SK-N-SH (cell line): ENCODE results near the gene SPAAR. TPM values are rescaled to one million over a fixed set of nuclear protein-coding genes. Genes with fewer than 3 reads are reported as not detected.

Source experiments
- CTCF ChIA-PET: fragments of 300-600, 350-600 bp; formaldehyde crosslinking; extraction: SDS; loops from one replicate; lab custom pipeline; 2021; lab: Yijun Ruan, JAX
- POLR2A ChIA-PET: fragments of 350-600 bp; sonication (Branson Sonifier 250); formaldehyde crosslinking; extraction: SDS; loops from one replicate; lab custom pipeline; 2020; ENCODE audit warnings: antibody characterized with exemption, inconsistent platforms; lab: Yijun Ruan, JAX
- DNase-seq: peaks from one replicate; pipeline ENCODE4 v3.0.0; 2012
- H2AFZ ChIP-seq: fragments of 200-600 bp; sonication (generic); 2 replicates; pipeline ENCODE4 v1.8.1; 2016; ENCODE audit warnings: antibody characterized with exemption, mild to moderate bottlenecking, low read depth
- H3F3A ChIP-seq: fragments of 200-600 bp; sonication (generic); replicated peaks from 2 replicates; pipeline ENCODE3; 2016; ENCODE audit warnings: antibody characterized with exemption, mild to moderate bottlenecking; ENCODE audit not compliant: insufficient read depth
- H3K27ac ChIP-seq, 2 experiments: fragments of 200-500 bp in 1 of 2; fragments of 200-600 bp in 1 of 2; sonication (Bioruptor generic) in 1 of 2; sonication (generic), shearing (Covaris generic) in 1 of 2; 2 replicates each; pipeline versions ENCODE4 v1.5.1 to v1.6.1; 2014 to 2016; ENCODE audit warnings: low read depth in 2 of 2, inconsistent platforms in 1 of 2, low read length in 1 of 2, mild to moderate bottlenecking in 1 of 2, mixed read lengths in 1 of 2
- H3K27me3 ChIP-seq: fragments of 200-600 bp; sonication (generic), shearing (Covaris generic); 2 replicates; pipeline ENCODE4 v1.6.1; 2016; ENCODE audit warnings: mixed run types; ENCODE audit not compliant: insufficient read depth
- H3K36me3 ChIP-seq, 2 experiments: fragments of 200-500 bp in 1 of 2; fragments of 200-600 bp in 1 of 2; sonication (Bioruptor generic) in 1 of 2; sonication (generic) in 1 of 2; replicated peaks in 1 of 2; 2 replicates each; pipeline versions ENCODE3 to v1.5.1; 2014 to 2016; ENCODE audit warnings: low read length in 1 of 2, mild to moderate bottlenecking in 1 of 2; ENCODE audit not compliant: insufficient read depth in 2 of 2, control insufficient read depth in 1 of 2
- H3K4me1 ChIP-seq, 2 experiments: fragments of 200-500 bp in 1 of 2; fragments of 200-600 bp in 1 of 2; sonication (Bioruptor generic) in 1 of 2; sonication (generic), shearing (Covaris generic) in 1 of 2; 2 replicates each; pipeline versions ENCODE4 v1.5.1 to v1.6.1; 2014 to 2016; ENCODE audit warnings: low read depth in 1 of 2, low read length in 1 of 2, mixed run types in 1 of 2; ENCODE audit not compliant: insufficient read depth in 2 of 2, control insufficient read depth in 1 of 2
- H3K4me2 ChIP-seq: fragments of 200-600 bp; sonication (generic), shearing (Covaris generic); 2 replicates; pipeline ENCODE4 v1.6.1; 2017; ENCODE audit warnings: mixed run types
- H3K4me3 ChIP-seq, 2 experiments: fragments of 200-500 bp in 1 of 2; fragments of 200-600 bp in 1 of 2; sonication (Bioruptor generic) in 1 of 2; sonication (generic), shearing (Covaris generic) in 1 of 2; 2 replicates each; pipeline versions ENCODE4 v1.5.1 to v1.8.1; 2014 to 2016; ENCODE audit warnings: low read depth in 2 of 2, inconsistent platforms in 1 of 2, low read length in 1 of 2, mild to moderate bottlenecking in 1 of 2, mixed read lengths in 1 of 2, moderate library complexity in 1 of 2
- H3K79me2 ChIP-seq: fragments of 200-600 bp; sonication (generic); 2 replicates; pipeline ENCODE4 v1.8.1; 2017; ENCODE audit warnings: mild to moderate bottlenecking; ENCODE audit not compliant: insufficient read depth
- H3K9ac ChIP-seq: fragments of 200-600 bp; sonication (generic); 2 replicates; pipeline ENCODE4 v1.6.1; 2017; ENCODE audit warnings: mixed run types
- H3K9me2 ChIP-seq: fragments of 200-600 bp; sonication (generic); 2 replicates; pipeline ENCODE4 v1.6.1; 2017; ENCODE audit warnings: mixed run types
- H3K9me3 ChIP-seq: fragments of 200-600 bp; sonication (generic); 2 replicates; pipeline ENCODE4 v1.6.1; 2017; ENCODE audit warnings: mixed run types, mild to moderate bottlenecking, moderate library complexity
- H4K20me1 ChIP-seq: fragments of 200-600 bp; sonication (generic); 2 replicates; pipeline ENCODE4 v1.6.1; 2017; ENCODE audit warnings: mild to moderate bottlenecking, mixed run types; ENCODE audit not compliant: insufficient read depth
- ELF1 ChIP-seq: IDR thresholded peaks from 2 replicates; pipeline ENCODE4 v1.4.0; 2012
- EP300 ChIP-seq, 2 experiments: IDR thresholded peaks; 2 replicates each; pipeline versions ENCODE4 v1.4.0 to v1.6.1; 2012; ENCODE audit warnings: borderline replicate concordance in 1 of 2, low read depth in 1 of 2, low read length in 1 of 2
- GABPA ChIP-seq: IDR thresholded peaks from 2 replicates; pipeline ENCODE4 v1.4.0; 2012; ENCODE audit warnings: low read depth, mild to moderate bottlenecking
- JUND ChIP-seq: IDR thresholded peaks from 2 replicates; pipeline ENCODE4 v1.4.0; 2012
- MEF2A ChIP-seq: IDR thresholded peaks from 2 replicates; pipeline ENCODE4 v1.4.0; 2012; ENCODE audit warnings: low read depth, borderline replicate concordance
- NFIC ChIP-seq: IDR thresholded peaks from 2 replicates; pipeline ENCODE4 v1.4.0; 2012; ENCODE audit warnings: borderline replicate concordance
- NRF1 ChIP-seq: IDR thresholded peaks from 2 replicates; pipeline ENCODE4 v1.6.1; 2012; ENCODE audit warnings: low read depth, mild to moderate bottlenecking, low read length
- PBX3 ChIP-seq: IDR thresholded peaks from 2 replicates; pipeline ENCODE4; 2012
- RAD21 ChIP-seq: IDR thresholded peaks from 2 replicates; pipeline ENCODE4 v1.6.1; 2012; ENCODE audit warnings: mild to moderate bottlenecking, low read length
- RCOR1 ChIP-seq: fragments of 150-350 bp; IDR thresholded peaks from 2 replicates; pipeline ENCODE4 v1.6.1; 2017; ENCODE audit warnings: antibody characterized with exemption, low read length
- RFX5 ChIP-seq: IDR thresholded peaks from 2 replicates; pipeline ENCODE4 v1.6.1; 2012; ENCODE audit warnings: mild to moderate bottlenecking, improper control_type of control experiment, low read length
- TAF1 ChIP-seq: IDR thresholded peaks from 2 replicates; pipeline ENCODE4 v1.6.1; 2012; ENCODE audit warnings: low read depth, mild to moderate bottlenecking, low read length, moderate library complexity, borderline replicate concordance
- TCF12 ChIP-seq: IDR thresholded peaks from 2 replicates; pipeline ENCODE4 v1.4.0; 2012
- TEAD4 ChIP-seq: IDR thresholded peaks from 2 replicates; pipeline ENCODE4 v1.4.0; 2012; ENCODE audit warnings: mild to moderate bottlenecking, borderline replicate concordance; ENCODE audit not compliant: insufficient read depth
- YY1 ChIP-seq: IDR thresholded peaks from 2 replicates; pipeline ENCODE4 v1.4.0; 2012; ENCODE audit warnings: low read depth, mild to moderate bottlenecking
- ZBTB33 ChIP-seq: IDR thresholded peaks from 2 replicates; pipeline ENCODE4 v1.4.0; 2012; ENCODE audit warnings: low read depth, borderline replicate concordance
- WGBS: methylation state at CpG from one replicate; pipeline ENCODE4 v1.1.6; 2017; ENCODE audit warnings: low lambda C conversion rate; 5-methylcytosine and 5-hydroxymethylcytosine counted together
- polyA plus RNA-seq, 3 experiments: library from polyadenylated mRNA; depleted of rRNA; stranded (reverse); fragments of >200 nt; gene quantifications; 2 replicates each; pipeline ENCODE4 v1.2.3, GENCODE V29; 2012
- TF ChIP-seq, protein P1 (sequence below): IDR thresholded peaks from 2 replicates; pipeline ENCODE4 v1.6.1; 2012; ENCODE audit warnings: mild to moderate bottlenecking, low read depth, low read length, moderate library complexity
- TF ChIP-seq, protein P2 (sequence below): fragments of 200-600 bp; sonication (generic); IDR thresholded peaks from 2 replicates; pipeline ENCODE4 v1.6.1; 2017; ENCODE audit warnings: antibody characterized with exemption, mild to moderate bottlenecking, moderate library complexity

The SPAAR gene
- polyA plus RNA-seq, 1 of the 3 experiments (the other 2 are of a cell fraction) = 0.13 TPM

- TF ChIP-seq RAD21 = no peak
- no peak for TF ChIP-seq NFIC
- TF ChIP-seq, protein P1, sequence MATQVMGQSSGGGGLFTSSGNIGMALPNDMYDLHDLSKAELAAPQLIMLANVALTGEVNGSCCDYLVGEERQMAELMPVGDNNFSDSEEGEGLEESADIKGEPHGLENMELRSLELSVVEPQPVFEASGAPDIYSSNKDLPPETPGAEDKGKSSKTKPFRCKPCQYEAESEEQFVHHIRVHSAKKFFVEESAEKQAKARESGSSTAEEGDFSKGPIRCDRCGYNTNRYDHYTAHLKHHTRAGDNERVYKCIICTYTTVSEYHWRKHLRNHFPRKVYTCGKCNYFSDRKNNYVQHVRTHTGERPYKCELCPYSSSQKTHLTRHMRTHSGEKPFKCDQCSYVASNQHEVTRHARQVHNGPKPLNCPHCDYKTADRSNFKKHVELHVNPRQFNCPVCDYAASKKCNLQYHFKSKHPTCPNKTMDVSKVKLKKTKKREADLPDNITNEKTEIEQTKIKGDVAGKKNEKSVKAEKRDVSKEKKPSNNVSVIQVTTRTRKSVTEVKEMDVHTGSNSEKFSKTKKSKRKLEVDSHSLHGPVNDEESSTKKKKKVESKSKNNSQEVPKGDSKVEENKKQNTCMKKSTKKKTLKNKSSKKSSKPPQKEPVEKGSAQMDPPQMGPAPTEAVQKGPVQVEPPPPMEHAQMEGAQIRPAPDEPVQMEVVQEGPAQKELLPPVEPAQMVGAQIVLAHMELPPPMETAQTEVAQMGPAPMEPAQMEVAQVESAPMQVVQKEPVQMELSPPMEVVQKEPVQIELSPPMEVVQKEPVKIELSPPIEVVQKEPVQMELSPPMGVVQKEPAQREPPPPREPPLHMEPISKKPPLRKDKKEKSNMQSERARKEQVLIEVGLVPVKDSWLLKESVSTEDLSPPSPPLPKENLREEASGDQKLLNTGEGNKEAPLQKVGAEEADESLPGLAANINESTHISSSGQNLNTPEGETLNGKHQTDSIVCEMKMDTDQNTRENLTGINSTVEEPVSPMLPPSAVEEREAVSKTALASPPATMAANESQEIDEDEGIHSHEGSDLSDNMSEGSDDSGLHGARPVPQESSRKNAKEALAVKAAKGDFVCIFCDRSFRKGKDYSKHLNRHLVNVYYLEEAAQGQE = no peak
- TF ChIP-seq ELF1 = no peak
- TF ChIP-seq TCF12 = no peak
- TF ChIP-seq JUND = no peak
- TF ChIP-seq RFX5 = no peak
- TF ChIP-seq, all 33 proteins: peak for 0
Observed at GRCh38 chr9:35948901-35949318, 39.6 kb downstream of the SPAAR start (continued).

DNA sequence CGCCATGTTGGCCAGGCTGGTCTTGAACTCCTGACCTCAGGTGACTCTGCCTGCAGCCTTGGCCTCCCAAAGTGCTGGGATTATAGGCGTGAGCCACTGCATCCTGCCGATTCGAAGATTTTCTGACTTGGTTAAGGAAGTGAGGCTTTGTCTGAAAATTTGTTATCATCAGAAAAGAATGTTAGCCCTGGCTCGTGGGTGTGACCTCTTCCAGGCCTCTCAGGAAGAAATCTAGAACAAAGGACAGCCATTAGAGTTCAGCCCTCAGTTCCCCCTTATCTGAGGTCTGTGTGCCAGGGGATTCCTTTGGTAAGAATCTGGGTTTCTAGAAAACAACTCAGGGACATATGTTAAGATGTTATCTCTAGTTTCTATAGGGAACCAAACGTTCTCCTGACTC is 42.4 kb downstream of the SPAAR start:
- DNase-seq = no peak
- H3K79me2 ChIP-seq = no peaks in the 10 kb centered on the region
- no peaks in the 10 kb centered on the region for H3K27me3 ChIP-seq
- POLR2A ChIA-PET = no interaction called here
- peaks cover 19% of the 10 kb centered on the region for H3F3A ChIP-seq
- H3K4me1 ChIP-seq = peaks cover 0 to 6% of the 10 kb centered on the region in 2 experiments; a peak in 1 of 4 replicates
- no peaks in the 10 kb centered on the region for H3K36me3 ChIP-seq
- H2AFZ ChIP-seq = peak overlapping the region; percentile 69; the same call in 1 of the 2 replicates
- CTCF ChIA-PET = interaction anchor here (1.1 to 1.6 kb wide), 2 partner anchors 32 to 72 kb away, joined by 3 read pairs; no protein-coding TSS in a partner anchor
- no peak overlapping the region for H3K4me3 ChIP-seq
- H3K27ac ChIP-seq = peak overlapping the region in 1 of 2 experiments; percentile 26; a peak in 2 of 4 replicates
- 0 out of 2 replicates have a peak overlapping the region, but pooled peaks have one; percentile 10 for H3K9ac ChIP-seq
- no peaks in the 10 kb centered on the region for H3K9me3 ChIP-seq
- H3K4me2 ChIP-seq = no peak overlapping the region; the same call in 1 of the 2 replicates
- TF ChIP-seq GABPA (no peak), EP300 (IDR thresholded peaks at IDR 0.05; ENCODE audit: borderline replicate concordance in 1 of 2, low read depth in 1 of 2, low read length in 1 of 2) (no peak), NFIC (no peak), MEF2A (no peak), TAF1 (no peak), TCF12 (no peak), PBX3 (no peak), ZBTB33 (no peak), TEAD4 (no peak), NRF1 (no peak), RCOR1 (no peak), YY1 (no peak)
- TF ChIP-seq, protein P2, sequence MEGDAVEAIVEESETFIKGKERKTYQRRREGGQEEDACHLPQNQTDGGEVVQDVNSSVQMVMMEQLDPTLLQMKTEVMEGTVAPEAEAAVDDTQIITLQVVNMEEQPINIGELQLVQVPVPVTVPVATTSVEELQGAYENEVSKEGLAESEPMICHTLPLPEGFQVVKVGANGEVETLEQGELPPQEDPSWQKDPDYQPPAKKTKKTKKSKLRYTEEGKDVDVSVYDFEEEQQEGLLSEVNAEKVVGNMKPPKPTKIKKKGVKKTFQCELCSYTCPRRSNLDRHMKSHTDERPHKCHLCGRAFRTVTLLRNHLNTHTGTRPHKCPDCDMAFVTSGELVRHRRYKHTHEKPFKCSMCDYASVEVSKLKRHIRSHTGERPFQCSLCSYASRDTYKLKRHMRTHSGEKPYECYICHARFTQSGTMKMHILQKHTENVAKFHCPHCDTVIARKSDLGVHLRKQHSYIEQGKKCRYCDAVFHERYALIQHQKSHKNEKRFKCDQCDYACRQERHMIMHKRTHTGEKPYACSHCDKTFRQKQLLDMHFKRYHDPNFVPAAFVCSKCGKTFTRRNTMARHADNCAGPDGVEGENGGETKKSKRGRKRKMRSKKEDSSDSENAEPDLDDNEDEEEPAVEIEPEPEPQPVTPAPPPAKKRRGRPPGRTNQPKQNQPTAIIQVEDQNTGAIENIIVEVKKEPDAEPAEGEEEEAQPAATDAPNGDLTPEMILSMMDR = no peak
- no peaks in the 10 kb centered on the region for H3K9me2 ChIP-seq
- no peaks in the 10 kb centered on the region for H4K20me1 ChIP-seq
- 42% methylated on average over 6 of the region's 6 CpGs for WGBS
